Measurements from ENCODE around the gene PGM1.

Gene PGM1

DNA sequence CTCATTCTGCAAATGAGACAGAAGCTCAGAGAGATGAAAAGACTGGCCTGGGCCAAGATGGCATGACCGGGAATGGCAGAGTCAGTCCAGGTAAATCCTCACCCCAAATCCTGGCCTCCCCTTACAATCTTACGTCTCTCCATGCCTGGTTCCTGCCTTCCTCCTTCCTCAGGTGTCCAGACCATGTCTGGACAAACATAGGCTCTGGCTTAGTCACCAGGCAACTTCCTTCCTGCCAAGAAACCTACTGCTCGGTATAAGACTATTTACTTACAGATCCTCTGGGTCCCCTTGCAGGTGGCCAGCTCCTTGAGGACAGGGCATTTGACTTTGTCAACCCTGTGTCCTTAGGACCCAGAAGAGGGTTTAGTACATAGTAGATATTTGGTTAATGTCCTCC lies 111.2 kb downstream of the PGM1 start:
- TF ChIP-seq TAF1 (IDR thresholded peaks at IDR 0.05; ENCODE audit: borderline replicate concordance, insufficient read depth, low read length) (no peak), FOXP2 (optimal IDR thresholded peaks at IDR 0.05; ENCODE audit: borderline replicate concordance, extremely low read depth, extremely low read length, insufficient read depth) (no peak), SIN3A (IDR thresholded peaks at IDR 0.05; ENCODE audit: borderline replicate concordance, insufficient read depth, low read length) (no peak), POLR2AphosphoS5 (IDR thresholded peaks at IDR 0.05; ENCODE audit: low read depth, low read length) (no peak)
- TF ChIP-seq, protein P1, sequence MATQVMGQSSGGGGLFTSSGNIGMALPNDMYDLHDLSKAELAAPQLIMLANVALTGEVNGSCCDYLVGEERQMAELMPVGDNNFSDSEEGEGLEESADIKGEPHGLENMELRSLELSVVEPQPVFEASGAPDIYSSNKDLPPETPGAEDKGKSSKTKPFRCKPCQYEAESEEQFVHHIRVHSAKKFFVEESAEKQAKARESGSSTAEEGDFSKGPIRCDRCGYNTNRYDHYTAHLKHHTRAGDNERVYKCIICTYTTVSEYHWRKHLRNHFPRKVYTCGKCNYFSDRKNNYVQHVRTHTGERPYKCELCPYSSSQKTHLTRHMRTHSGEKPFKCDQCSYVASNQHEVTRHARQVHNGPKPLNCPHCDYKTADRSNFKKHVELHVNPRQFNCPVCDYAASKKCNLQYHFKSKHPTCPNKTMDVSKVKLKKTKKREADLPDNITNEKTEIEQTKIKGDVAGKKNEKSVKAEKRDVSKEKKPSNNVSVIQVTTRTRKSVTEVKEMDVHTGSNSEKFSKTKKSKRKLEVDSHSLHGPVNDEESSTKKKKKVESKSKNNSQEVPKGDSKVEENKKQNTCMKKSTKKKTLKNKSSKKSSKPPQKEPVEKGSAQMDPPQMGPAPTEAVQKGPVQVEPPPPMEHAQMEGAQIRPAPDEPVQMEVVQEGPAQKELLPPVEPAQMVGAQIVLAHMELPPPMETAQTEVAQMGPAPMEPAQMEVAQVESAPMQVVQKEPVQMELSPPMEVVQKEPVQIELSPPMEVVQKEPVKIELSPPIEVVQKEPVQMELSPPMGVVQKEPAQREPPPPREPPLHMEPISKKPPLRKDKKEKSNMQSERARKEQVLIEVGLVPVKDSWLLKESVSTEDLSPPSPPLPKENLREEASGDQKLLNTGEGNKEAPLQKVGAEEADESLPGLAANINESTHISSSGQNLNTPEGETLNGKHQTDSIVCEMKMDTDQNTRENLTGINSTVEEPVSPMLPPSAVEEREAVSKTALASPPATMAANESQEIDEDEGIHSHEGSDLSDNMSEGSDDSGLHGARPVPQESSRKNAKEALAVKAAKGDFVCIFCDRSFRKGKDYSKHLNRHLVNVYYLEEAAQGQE (IDR thresholded peaks at IDR 0.05; ENCODE audit: insufficient read depth in 1 of 2, low read depth in 2 of 2, low read length in 2 of 2), result no peak

DNA sequence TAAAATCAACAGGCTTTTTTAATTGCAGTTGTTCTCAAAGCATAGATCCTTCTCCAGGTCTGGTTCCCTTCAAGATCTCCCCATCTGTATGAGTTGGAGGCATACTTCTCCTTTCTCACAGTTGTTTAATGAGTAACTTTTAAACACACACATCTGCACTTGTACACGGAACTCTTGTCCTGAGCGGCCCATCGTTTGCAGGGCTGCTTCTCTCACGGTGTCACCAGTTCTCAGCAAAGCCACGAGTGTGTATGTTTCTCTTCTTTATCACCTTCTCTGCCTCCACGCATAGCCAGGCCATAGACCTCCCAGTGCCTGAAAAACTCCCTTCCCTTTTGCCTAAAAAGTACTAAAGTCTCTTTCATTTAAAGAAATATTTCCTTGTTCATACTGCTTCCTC lies 111.9 kb downstream of the PGM1 start:
- TF ChIP-seq POLR2AphosphoS5 (IDR thresholded peaks at IDR 0.05; ENCODE audit: low read depth, low read length), result no peak
- TF ChIP-seq, protein P1 (IDR thresholded peaks at IDR 0.05; ENCODE audit: insufficient read depth in 1 of 2, low read depth in 2 of 2, low read length in 2 of 2), result no peak
- TF ChIP-seq TAF1 (IDR thresholded peaks at IDR 0.05; ENCODE audit: borderline replicate concordance, insufficient read depth, low read length), result no peak
- TF ChIP-seq SIN3A (IDR thresholded peaks at IDR 0.05; ENCODE audit: borderline replicate concordance, insufficient read depth, low read length), result no peak

DNA sequence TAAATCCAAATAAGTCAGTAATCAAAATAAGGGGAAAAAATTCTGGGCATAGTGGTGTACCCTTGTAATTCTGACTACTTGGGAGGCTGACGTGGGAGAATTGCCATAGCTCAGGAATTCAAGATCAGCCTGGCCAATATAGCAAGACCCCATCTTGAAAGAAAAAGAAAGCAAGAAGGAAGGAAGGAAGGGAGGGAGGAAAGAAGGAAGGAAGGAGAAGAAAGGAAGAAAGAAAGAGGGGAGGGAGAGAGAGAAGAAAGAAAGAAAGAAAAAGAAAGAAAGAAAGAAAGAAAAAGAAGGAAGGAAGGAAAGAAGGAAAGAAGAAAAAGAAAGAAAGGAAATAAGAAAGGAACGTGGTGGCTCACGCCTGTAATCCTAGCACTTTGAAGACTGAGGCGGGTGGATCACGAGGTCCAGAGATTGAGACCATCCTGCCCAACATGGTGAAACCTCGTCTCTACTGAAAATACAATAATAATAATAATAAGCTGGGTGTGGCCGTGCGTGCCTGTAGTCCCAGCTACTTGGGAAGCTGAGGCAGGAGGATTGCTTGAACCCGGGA lies 116.1 kb downstream of the PGM1 start:
- TF ChIP-seq TAF1 (IDR thresholded peaks at IDR 0.05; ENCODE audit: borderline replicate concordance, insufficient read depth, low read length), result no peak
- TF ChIP-seq SIN3A (IDR thresholded peaks at IDR 0.05; ENCODE audit: borderline replicate concordance, insufficient read depth, low read length), result no peak
- TF ChIP-seq FOXP2 (optimal IDR thresholded peaks at IDR 0.05; ENCODE audit: borderline replicate concordance, extremely low read depth, extremely low read length, insufficient read depth), result no peak
- TF ChIP-seq, protein P1 (IDR thresholded peaks at IDR 0.05; ENCODE audit: insufficient read depth in 1 of 2, low read depth in 2 of 2, low read length in 2 of 2), result no peak
- no peak for TF ChIP-seq POLR2AphosphoS5 (IDR thresholded peaks at IDR 0.05; ENCODE audit: low read depth, low read length)
